GM19452 (cell line): ENCODE data around the gene SPACA4.

Experiments used
- ATAC-seq: cut with Tn5 transposase; IDR thresholded peaks from one replicate; pipeline ENCODE4 v1.9.1; 2021; ENCODE audit not compliant: unreplicated experiment

Gene SPACA4

GRCh38 chr19:48596679-48597465 is 9.7 kb upstream of the SPACA4 start:
- ATAC-seq, result no peak

- no peak for ATAC-seq
Observed at GRCh38 chr19:48598996-48599700, 7.4 kb upstream of the SPACA4 start.

GRCh38 chr19:48600679-48601417 is 5.7 kb upstream of the SPACA4 start:
- ATAC-seq, result no peak

- ATAC-seq, result no peak
Observed at GRCh38 chr19:48603001-48603400, 3.5 kb upstream of the SPACA4 start.

- no peak for ATAC-seq
Observed at GRCh38 chr19:48603449-48603848, 3.1 kb upstream of the SPACA4 start.

GRCh38 chr19:48603850-48604249 is 2.7 kb upstream of the SPACA4 start:
- no peak for ATAC-seq

- no peak for ATAC-seq
Observed at GRCh38 chr19:48607359-48607755, 815 bp downstream of the SPACA4 start.

- peak; percentile 55 for ATAC-seq
Observed at GRCh38 chr19:48608798-48609263, 2.3 kb downstream of the SPACA4 start.

GRCh38 chr19:48609571-48610108 is 3.1 kb downstream of the SPACA4 start:
- ATAC-seq, result no peak

GRCh38 chr19:48611872-48612271 is 5.3 kb downstream of the SPACA4 start:
- ATAC-seq, result no peak

GRCh38 chr19:48613024-48613851 is 6.7 kb downstream of the SPACA4 start:
- ATAC-seq, result no peak

- ATAC-seq, result no peak
Observed at GRCh38 chr19:48613852-48614435, 7.4 kb downstream of the SPACA4 start.

GRCh38 chr19:48614436-48615230 is 8.1 kb downstream of the SPACA4 start, which contains the start of gene FAM83E:
FAM83E (minus strand) TSS chr19:48615076; CDS start chr19:48613372, 1,704 bp downstream.
- ATAC-seq, result no peak

GRCh38 chr19:48615231-48616040 is 8.9 kb downstream of the SPACA4 start:
- ATAC-seq, result no peak

- ATAC-seq, result no peak
Observed at GRCh38 chr19:48616041-48616436, 9.5 kb downstream of the SPACA4 start.

- no peak for ATAC-seq
Observed at GRCh38 chr19:48616491-48617056, 10.0 kb downstream of the SPACA4 start.

- no peak for ATAC-seq
Observed at GRCh38 chr19:48617146-48617937, 10.8 kb downstream of the SPACA4 start.
